HS-5 (cell line): ENCODE measurements around the gene DLX3.

Source experiments
- DNase-seq: peaks from one replicate; pipeline ENCODE4 v3.0.0-alpha.2; 2012; ENCODE audit warnings: low read depth

DLX3 gene

GRCh38 chr17:49957350-49957749 lies 37.7 kb downstream of the DLX3 start:
- DNase-seq = no peak

GRCh38 chr17:49956780-49957179 lies 38.2 kb downstream of the DLX3 start:
- no peak for DNase-seq

DNA sequence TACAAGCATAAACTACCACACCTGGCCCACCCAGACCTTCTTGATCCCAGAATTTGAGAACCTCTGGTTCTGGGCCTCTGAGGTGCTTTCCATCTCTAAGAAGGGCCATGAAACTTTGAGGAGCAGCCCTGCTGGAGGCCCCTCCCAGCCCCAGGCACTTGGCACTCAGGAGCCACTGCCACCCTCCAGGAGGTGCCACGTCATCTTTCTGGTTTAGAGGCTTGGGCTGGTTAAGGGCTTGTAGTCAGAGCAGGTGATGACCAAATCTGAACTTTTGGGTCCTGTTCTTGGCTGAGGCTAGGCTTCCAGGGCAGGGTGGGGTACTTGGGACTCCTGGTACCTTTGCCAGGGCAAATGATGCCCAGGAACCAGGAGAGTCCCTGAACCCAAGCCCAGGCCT lies 39.9 kb downstream of the DLX3 start:
- no peak for DNase-seq

DNA sequence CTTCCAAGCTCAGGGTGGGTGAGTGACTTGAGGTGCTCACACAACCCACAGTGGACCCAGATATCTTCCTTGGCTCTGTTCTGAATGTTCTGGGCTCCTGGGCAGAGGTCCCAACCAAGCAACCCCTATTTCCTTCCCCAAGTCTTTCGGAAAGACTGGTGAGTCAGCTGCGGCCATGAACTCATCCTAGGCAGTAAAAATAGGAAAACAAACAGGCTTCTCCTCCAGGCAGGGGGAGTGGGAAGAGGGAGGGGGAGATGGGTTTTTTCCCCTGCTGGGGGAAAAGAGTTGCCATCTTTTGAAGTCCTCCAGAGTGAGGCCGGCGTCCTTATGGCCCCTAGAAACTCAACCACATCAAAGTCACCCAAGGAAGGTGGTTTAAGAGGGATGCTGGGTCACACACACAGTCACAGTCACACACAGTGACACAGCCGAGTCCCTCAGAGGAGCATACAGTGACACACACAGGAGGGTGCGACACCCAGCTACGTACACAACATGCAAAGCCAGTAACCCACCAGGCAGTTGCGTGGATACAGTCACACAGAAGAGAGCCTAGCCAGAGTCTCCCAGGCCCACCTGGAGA lies 42.0 kb downstream of the DLX3 start:
- DNase-seq = no peak

GRCh38 chr17:49952209-49952911 lies 42.7 kb downstream of the DLX3 start:
- DNase-seq = no peak

GRCh38 chr17:49951362-49952082 lies 43.5 kb downstream of the DLX3 start:
- DNase-seq = no peak

DNA sequence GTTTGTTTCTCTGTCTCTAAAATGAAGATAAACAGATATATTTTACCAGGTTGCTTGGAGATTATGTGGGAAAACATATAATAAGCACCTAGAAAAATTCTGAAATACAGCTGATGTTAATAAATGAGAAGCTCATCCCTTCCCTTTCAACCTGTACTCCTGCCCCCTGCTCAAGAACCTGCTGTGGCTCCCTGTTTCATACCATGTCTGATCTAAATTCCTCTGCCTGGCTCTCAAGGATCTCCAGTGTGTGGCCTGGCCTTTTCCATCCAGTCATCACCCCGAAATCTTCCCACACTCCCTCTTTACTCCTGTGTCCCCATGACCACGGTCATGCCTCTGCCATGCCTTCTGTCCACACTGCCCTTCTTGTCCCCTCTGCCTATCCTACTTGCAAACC lies 45.4 kb downstream of the DLX3 start:
- DNase-seq = no peak

- DNase-seq = no peak
Observed at GRCh38 chr17:49946964-49947584, 48.0 kb downstream of the DLX3 start.

DNA sequence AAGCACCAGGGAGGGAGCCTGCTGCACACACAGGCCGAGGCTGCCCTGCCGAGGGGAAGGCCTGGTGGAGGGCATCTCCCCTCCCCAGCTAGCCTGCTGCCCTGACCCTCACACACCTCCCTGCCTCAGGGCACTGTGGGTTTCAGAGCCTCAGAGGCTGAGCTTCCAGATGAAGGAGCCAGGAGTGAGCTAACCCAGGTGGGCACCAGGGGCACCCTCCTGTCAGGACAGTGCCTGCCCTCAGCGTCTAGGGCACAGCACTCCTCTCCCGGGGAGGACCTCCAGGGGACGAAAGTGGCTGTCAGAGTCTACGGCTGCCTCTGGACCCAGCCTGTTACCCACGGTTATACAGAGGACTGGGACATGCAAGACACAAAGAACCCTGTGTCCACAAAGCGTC lies 48.8 kb downstream of the DLX3 start:
- no peak for DNase-seq

GRCh38 chr17:49944273-49944870 lies 50.7 kb downstream of the DLX3 start:
- no peak for DNase-seq

GRCh38 chr17:49942947-49943346 lies 52.1 kb downstream of the DLX3 start:
- no peak for DNase-seq

- DNase-seq = no peak
Observed at GRCh38 chr17:49941427-49941826, 53.6 kb downstream of the DLX3 start.
